Stimulated activated CD8-positive, alpha-beta memory T cell treated with anti-CD3 and anti-CD28 coated beads, Interleukin-7, amount 100 ng/mL, for 1 hour (primary cell): ENCODE results near the gene RMDN3.

Experiments used
- DNase-seq, 2 donors: peaks; one replicate each; pipeline ENCODE4 v3.0.0-alpha.2; 2020; ENCODE audit warnings: low read depth in 2 of 2

Gene RMDN3

GRCh38 chr15:40754883-40755811 lies at the start of gene RMDN3:
RMDN3 (minus strand) TSS chr15:40755254; CDS start chr15:40754783, 471 bp downstream.
- DNase-seq: peak; percentile 85 to 87

- no peak for DNase-seq
Observed at GRCh38 chr15:40803688-40804087, 48.6 kb upstream of the RMDN3 start.

- DNase-seq: no peak
Observed at GRCh38 chr15:40803076-40803475, 48.0 kb upstream of the RMDN3 start.

GRCh38 chr15:40799523-40799922 lies 44.5 kb upstream of the RMDN3 start:
- DNase-seq: no peak

GRCh38 chr15:40796512-40796911 lies 41.5 kb upstream of the RMDN3 start:
- no peak for DNase-seq

- DNase-seq: no peak
Observed at GRCh38 chr15:40796041-40796440, 41.0 kb upstream of the RMDN3 start.

- DNase-seq: no peak
Observed at GRCh38 chr15:40793216-40793989, 38.3 kb upstream of the RMDN3 start.

- no peak for DNase-seq
Observed at GRCh38 chr15:40792394-40792793, 37.3 kb upstream of the RMDN3 start.

GRCh38 chr15:40790718-40791117 lies 35.7 kb upstream of the RMDN3 start:
- no peak for DNase-seq

- DNase-seq: no peak
Observed at GRCh38 chr15:40789999-40790398, 34.9 kb upstream of the RMDN3 start.

GRCh38 chr15:40789119-40789518 lies 34.1 kb upstream of the RMDN3 start:
- DNase-seq: no peak

GRCh38 chr15:40787991-40788390 lies 32.9 kb upstream of the RMDN3 start:
- no peak for DNase-seq

GRCh38 chr15:40787344-40787841 lies 32.3 kb upstream of the RMDN3 start:
- DNase-seq: no peak

- DNase-seq: no peak
Observed at GRCh38 chr15:40785814-40786213, 30.8 kb upstream of the RMDN3 start.

GRCh38 chr15:40785164-40785563 lies 30.1 kb upstream of the RMDN3 start:
- DNase-seq: no peak

- DNase-seq: peak; percentile 59 to 72
Observed at GRCh38 chr15:40782609-40783227, 27.7 kb upstream of the RMDN3 start.

GRCh38 chr15:40776537-40777141 lies 21.6 kb upstream of the RMDN3 start:
- DNase-seq: no peak

GRCh38 chr15:40775740-40776536 lies 20.9 kb upstream of the RMDN3 start:
- no peak for DNase-seq

- DNase-seq: no peak
Observed at GRCh38 chr15:40775007-40775406, 20.0 kb upstream of the RMDN3 start.

GRCh38 chr15:40773902-40774301 lies 18.8 kb upstream of the RMDN3 start:
- DNase-seq: no peak

- DNase-seq: no peak
Observed at GRCh38 chr15:40773496-40773895, 18.4 kb upstream of the RMDN3 start.
